HG02840 (cell line): ENCODE results near the gene CNIH2.
"Not testable (repeated sequence)": the region's sequence is repeated elsewhere in the genome, so short reads cannot be mapped to it uniquely, and the experiment has no call there.

Source experiments
- ATAC-seq: cut with Tn5 transposase; IDR thresholded peaks from one replicate; pipeline ENCODE4 v1.9.1; 2021; ENCODE audit warnings: mild to moderate bottlenecking, moderate library complexity, moderate number of reproducible peaks; ENCODE audit not compliant: unreplicated experiment, low FRiP score

The CNIH2 gene

DNA sequence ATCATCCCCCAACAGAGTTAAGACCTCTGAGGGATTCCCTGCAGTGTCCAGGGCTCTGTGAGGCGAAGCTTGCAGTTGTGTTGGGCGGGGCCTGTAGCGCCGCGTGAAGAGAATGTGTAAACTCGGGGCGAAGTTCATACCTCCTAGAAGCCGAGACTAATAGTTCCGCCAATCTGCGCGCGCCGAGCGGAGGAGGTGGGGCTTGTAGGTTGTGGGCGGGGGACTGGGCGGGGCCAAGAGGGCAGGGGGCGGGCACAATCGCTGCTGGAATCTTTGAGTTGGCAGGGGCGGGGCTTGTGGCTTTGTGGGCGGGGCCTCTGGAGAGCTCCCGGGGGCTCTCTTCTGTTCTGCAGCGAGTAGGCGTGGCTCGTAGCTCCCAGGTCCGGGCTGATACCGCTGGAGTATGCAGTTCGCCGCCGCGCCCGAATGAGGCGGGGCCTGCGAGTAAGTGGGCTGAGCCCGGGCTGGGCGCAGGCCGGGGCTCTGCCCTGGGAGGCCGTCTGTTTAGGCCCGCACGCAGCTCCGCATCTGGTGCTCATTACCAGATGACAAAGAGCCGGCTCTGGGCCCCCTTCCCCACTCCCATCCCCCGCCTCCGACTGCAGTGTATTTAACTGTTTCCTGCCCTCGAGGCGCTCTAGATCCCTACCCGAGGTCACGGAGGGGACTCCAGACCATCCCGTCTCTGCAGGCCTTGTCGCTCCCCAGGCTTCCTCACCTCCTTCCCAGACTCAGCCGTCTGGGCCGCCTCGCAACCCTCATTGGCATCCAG, 34.8 kb downstream of the CNIH2 start:
- ATAC-seq = peak; percentile 49

- ATAC-seq = no peak
Observed at GRCh38 chr11:66313321-66314185, 35.6 kb downstream of the CNIH2 start.

- no peak for ATAC-seq
Observed at GRCh38 chr11:66314186-66314501, 36.2 kb downstream of the CNIH2 start.

DNA sequence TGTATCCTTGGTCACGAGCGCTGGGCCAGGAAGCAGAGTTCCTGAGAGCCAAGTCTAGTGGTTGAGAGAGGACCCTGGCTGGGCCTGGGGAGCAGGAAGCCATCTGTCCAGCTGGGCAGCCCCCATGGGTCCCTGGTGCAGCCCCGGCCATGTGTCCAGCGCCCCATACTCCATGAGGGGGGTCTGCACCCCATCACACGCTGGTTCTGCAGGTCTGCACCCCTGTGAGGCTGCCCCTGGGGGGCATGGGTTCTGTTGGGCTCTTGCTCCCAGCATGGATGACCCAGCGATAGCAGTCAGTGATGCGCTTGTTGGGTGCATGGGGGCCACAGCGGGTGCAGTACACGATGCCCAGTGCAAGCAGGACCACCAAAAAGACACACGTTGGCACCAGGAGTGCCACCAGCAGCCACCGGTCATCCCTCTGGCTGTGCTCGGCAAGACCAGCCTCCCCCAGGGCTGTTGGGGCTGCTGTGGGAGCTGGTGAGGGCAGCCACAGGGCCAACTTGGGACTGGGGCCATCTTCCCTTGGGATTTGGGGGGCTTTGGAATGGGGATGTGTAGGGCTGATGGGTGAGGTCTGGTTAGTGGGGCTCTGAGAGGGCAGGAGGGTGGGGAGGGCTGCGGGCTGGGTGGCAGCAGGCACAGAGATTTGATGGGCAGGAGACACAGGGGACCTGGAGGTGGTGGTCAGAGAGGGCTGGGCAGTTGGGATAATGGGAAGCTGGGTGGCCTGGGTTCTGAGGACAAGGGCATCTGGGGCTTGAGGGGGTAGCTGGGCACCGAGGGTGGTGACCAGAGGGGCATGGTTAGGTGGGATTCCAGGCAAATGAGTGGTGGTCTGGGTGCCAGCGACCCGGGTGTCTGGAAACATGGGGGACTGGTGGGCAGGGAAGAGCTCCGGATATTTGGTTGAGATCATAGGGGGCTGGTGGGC, 36.9 kb downstream of the CNIH2 start:
- no peak for ATAC-seq

GRCh38 chr11:66315498-66315885, 37.5 kb downstream of the CNIH2 start:
- no peak for ATAC-seq

GRCh38 chr11:66315921-66316811, 38.2 kb downstream of the CNIH2 start:
- no peak for ATAC-seq

DNA sequence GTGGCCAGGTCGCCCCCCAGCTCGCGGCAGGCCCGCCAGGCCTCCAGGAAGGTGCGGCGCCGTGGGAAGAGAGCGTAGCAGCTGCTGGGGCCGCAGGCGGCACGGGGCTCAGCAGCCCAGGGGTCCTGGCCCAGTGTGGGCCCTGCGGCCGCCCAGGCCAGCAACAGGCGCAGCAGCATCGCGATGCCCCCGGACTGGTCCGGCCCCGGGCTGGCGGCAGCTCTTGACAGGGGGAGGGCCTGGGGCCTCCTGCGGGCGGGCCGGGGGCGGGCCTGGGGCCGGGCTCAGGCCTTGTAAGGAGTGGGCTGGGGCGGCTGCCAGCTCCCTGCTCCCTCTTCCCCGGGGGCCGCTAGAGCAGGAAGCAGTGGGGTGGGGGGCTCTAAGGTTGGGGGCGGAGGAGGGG, 38.9 kb downstream of the CNIH2 start, which contains the start of gene CD248:
CD248 (minus strand) TSS at position 196 of the 403 bp plus-strand sequence; CDS start at position 179, 17 bp downstream.
- ATAC-seq = no peak

GRCh38 chr11:66317322-66317722, 39.3 kb downstream of the CNIH2 start:
- ATAC-seq = no peak

GRCh38 chr11:66317723-66318599, 40.0 kb downstream of the CNIH2 start:
- no peak for ATAC-seq

DNA sequence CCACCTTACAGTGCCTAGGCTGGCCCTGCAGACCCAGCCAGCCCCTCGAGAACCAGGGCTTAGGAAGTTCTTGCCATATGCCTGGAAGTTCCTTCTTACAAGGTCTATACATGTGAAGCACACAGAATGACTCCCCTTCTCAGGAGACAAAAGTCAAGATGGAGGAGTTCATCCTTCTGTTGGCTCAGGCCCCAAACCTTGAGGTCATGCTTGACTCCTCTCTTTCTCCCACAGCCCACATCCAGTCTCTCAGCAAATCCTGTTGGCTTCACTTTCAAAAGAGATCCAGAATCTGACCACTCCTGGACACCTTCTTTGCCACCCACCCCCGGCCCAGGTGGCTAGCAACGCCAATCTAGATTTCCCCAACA, 40.6 kb downstream of the CNIH2 start:
- ATAC-seq = no peak

DNA sequence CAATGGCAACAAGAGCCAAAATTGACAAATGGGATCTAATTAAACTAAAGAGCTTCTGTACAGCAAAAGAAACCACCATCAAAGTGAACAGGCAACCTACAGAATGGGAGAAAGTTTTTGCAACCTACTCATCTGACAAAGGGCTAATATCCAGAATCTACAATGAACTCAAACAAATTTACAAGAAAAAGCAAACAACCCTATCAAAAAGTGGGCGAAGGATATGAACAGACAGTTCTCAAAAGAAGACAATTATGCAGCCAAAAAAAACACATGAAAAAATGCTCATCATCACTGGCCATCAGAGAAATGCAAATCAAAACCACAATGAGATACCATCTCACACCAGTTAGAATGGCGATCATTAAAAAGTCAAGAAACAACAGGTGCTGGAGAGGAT, 42.3 kb downstream of the CNIH2 start:
- ATAC-seq = not testable (repeated sequence)

DNA sequence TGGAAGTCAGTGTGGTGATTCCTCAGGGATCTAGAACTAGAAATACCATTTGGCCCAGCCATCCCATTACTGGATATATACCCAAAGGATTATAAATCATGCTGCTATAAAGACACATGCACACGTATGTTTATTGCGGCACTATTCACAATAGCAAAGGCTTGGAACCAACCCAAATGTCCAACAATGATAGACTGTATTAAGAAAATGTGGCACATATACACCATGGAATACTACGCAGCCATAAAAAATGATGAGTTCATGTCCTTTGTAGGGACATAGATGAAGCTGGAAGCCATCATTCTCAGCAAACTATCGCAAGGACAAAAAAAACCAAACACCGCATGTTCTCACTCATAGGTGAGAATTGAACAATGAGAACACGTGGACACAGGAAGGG, 42.8 kb downstream of the CNIH2 start:
- ATAC-seq = not testable (repeated sequence)

DNA sequence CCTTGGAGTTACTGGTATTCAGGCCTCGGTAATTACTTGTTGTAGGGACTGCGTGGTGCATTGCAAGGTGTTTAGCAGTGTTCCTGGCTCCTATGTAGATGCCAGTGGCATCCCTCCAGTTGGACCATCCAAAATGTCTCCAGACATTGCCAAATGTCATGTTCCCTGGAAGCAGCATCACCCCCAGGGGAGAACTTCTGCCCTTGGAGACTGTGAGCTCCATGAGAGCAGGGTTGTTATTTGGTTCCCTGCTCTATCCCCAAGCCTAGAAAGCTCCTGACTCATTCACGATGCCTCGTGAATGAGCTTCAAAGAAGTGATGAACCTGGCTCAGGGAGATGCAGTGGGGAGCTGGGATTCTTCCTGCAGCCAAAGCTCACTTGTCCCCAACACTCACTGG, 43.6 kb downstream of the CNIH2 start:
- no peak for ATAC-seq

DNA sequence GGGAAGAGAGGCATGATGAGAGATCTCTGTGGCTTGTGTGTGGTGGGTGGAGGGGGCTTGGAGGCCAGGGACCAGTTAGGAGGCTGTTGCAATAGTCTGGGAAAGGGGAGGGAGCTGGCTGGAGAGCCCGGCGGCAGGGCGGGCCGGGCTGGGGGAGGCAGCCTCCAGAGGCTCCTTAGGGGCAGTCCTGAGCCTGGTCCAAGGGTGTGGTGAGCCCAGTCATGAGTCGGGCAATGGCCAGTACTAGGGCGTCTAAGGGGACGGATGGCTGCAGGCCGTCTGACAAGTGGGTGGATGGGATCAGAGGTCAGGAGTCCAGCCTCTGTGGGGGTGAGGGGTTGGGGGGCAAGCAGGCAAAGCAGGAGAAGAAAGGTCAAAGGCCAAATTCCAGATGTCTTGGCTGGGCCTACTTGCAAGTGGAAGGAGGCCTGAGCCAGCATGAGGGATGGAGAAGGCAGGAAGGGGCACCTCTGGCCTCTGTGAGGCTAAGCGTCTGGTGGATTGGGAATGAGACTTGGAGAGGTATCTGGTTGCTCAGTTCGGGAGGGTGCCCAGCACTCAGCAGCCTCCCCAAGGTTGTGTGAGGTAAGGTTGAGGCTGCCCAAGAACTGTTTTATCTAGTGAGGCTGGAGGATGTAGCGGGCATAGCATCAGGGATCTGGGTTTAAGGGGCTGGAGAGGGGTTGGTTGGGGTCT, 44.9 kb downstream of the CNIH2 start:
- no peak for ATAC-seq

GRCh38 chr11:66323684-66324083, 45.7 kb downstream of the CNIH2 start:
- no peak for ATAC-seq

GRCh38 chr11:66324664-66325063, 46.7 kb downstream of the CNIH2 start:
- ATAC-seq = no peak

- no peak for ATAC-seq
Observed at GRCh38 chr11:66325263-66325671, 47.3 kb downstream of the CNIH2 start.
